Common myeloid progenitor, CD34-positive (primary cell): ENCODE data around the gene GRM4.

Source experiments
- CTCF ChIA-PET: fragments of 350-600 bp; sonication (Branson Sonifier 250); formaldehyde crosslinking; loops from one replicate; lab custom pipeline; 2021; ENCODE audit warnings: antibody characterized with exemption; lab: Charles Lee
- POLR2A ChIA-PET: fragments of 350-600 bp; sonication (Branson Sonifier 250); formaldehyde crosslinking; loops from one replicate; lab custom pipeline; 2021; ENCODE audit warnings: antibody characterized with exemption; lab: Charles Lee
- DNase-seq, 3 donors: peaks; one replicate each; pipeline versions ENCODE4 v3.0.0 to v3.0.0-alpha.2; 2013
- H3K27ac ChIP-seq, 2 experiments: 1 replicate in 1 of 2; 2 replicates in 1 of 2; pipeline ENCODE4 v1.7.0; 2013; ENCODE audit warnings: inconsistent platforms in 2 of 2, low read length in 2 of 2, mild to moderate bottlenecking in 2 of 2, low read depth in 1 of 2, moderate library complexity in 1 of 2; ENCODE audit not compliant: severe bottlenecking in 2 of 2, insufficient read depth in 1 of 2, poor library complexity in 1 of 2
- H3K27me3 ChIP-seq, 5 experiments: replicated peaks in 2 of 5; 1 replicate in 3 of 5; 2 replicates in 2 of 5; pipeline versions ENCODE4 v1.6.1 to v1.7.0; 2013; ENCODE audit warnings: low read length in 4 of 5, mild to moderate bottlenecking in 2 of 5, moderate library complexity in 2 of 5, inconsistent platforms in 1 of 5; ENCODE audit not compliant: insufficient read depth in 5 of 5, control insufficient read depth in 4 of 5
- H3K36me3 ChIP-seq, 4 experiments: 1 replicate in 2 of 4; 2 replicates in 2 of 4; pipeline versions ENCODE4 v1.6.1 to v1.7.0; 2013; ENCODE audit warnings: low read length in 3 of 4, control low read depth in 1 of 4, mild to moderate bottlenecking in 1 of 4; ENCODE audit not compliant: control insufficient read depth in 4 of 4, insufficient read depth in 4 of 4
- H3K4me1 ChIP-seq, 4 experiments: 1 replicate in 3 of 4; 2 replicates in 1 of 4; pipeline versions ENCODE4 v1.6.1 to v1.7.1; 2013; ENCODE audit warnings: low read length in 3 of 4, mild to moderate bottlenecking in 3 of 4, control low read depth in 1 of 4, inconsistent platforms in 1 of 4, moderate library complexity in 1 of 4; ENCODE audit not compliant: control insufficient read depth in 4 of 4, insufficient read depth in 4 of 4; ENCODE audit errors: control extremely low read depth in 1 of 4
- H3K4me3 ChIP-seq, 7 experiments: 1 replicate in 4 of 7; 2 replicates in 3 of 7; pipeline versions ENCODE4 v1.5.1 to v1.7.0; 2013; ENCODE audit warnings: mild to moderate bottlenecking in 7 of 7, low read length in 6 of 7, moderate library complexity in 6 of 7, inconsistent platforms in 2 of 7, low read depth in 2 of 7, control low read depth in 1 of 7; ENCODE audit not compliant: insufficient read depth in 4 of 7, control insufficient read depth in 1 of 7; ENCODE audit errors: extremely low read depth in 1 of 7
- H3K9me3 ChIP-seq, 5 experiments: 1 replicate in 4 of 5; 2 replicates in 1 of 5; pipeline versions ENCODE4 v1.6.1 to v1.7.1; 2013; ENCODE audit warnings: low read length in 4 of 5, mild to moderate bottlenecking in 2 of 5, inconsistent platforms in 1 of 5, low read depth in 1 of 5, moderate library complexity in 1 of 5; ENCODE audit not compliant: control insufficient read depth in 4 of 5, insufficient read depth in 2 of 5; ENCODE audit errors: control extremely low read depth in 1 of 5
- WGBS: methylation state at CpG from one replicate; pipeline ENCODE4 v1.1.5; 2013; ENCODE audit not compliant: insufficient coverage; 5-methylcytosine and 5-hydroxymethylcytosine counted together

GRM4 gene

DNA sequence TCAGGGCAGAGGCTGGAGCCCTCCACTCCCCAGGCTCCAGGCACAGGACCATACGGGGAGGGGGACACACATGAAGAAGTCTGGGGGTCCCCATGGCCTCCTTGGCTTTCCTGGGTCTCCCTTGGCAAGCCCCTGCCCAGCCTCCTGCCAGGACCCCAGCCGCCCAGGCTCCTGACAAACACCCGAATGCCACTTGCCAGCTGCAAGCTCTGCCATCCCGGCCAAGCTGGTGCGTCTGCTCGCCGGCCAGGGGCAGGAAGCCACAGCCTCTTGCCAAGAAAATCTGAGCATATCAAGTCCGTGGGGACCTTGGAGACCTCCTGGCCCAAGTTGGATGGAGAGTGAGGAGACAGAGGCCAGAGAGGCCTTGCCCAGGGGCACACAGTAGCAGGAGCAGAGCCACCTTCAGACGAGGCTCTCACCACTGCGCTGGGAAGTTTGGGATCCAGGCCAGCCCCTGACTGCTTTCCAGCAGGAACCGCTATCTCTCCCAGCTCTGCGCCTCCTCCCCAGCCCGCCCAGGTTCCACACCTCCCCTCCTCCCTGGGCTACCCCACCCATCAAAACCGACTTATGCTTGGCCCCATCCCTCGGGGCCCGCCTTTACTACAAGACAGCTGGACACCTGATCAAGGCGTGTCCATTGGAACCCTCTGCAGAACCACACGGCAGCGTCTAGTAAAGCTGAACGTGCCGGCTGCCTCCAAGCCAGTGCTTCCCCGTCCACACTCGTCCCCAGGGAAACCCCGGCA is 80.2 kb downstream of the GRM4 start:
- Histone ChIP-seq H3K36me3 (no peaks in the 10 kb centered on the region), H3K4me1 (no peaks in the 10 kb centered on the region), H3K9me3 (no peaks in the 10 kb centered on the region), H3K27me3 (peaks cover 0 to 42% (median 3%) of the 10 kb centered on the region in 5 experiments), H3K27ac (no peak overlapping the region), H3K4me3 (no peak overlapping the region)
- 77% methylated on average over 23 of the region's 24 CpGs for WGBS
- DNase-seq, result no peak
- CTCF ChIA-PET, result interaction anchor here (5.7 kb wide), 1 partner anchor 12 kb away, joined by 29 read pairs; no protein-coding TSS in a partner anchor
- POLR2A ChIA-PET, result no interaction called here

DNA sequence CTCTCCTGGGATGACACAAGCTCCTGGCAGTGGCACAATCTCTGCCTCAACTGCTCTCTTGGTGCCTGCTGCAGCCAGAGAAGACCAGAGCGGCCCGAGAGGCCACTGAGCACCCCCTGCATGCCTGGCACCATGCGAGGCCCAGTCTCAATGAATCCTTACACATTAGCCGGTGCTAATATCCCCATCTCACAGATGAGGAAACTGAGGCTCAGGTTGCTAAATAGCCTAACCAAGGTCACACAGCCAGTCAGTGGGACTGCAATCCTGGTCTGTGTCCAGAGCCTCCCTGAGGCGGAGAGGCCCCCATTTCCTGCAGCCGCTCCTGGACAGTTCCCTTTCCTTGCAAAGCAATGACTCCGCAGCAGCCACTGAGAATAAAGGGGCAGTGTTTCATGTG is 81.2 kb downstream of the GRM4 start:
- H3K27me3 ChIP-seq, result peaks cover 0 to 42% (median 4%) of the 10 kb centered on the region in 5 experiments
- POLR2A ChIA-PET, result no interaction called here
- CTCF ChIA-PET, result no interaction called here

DNA sequence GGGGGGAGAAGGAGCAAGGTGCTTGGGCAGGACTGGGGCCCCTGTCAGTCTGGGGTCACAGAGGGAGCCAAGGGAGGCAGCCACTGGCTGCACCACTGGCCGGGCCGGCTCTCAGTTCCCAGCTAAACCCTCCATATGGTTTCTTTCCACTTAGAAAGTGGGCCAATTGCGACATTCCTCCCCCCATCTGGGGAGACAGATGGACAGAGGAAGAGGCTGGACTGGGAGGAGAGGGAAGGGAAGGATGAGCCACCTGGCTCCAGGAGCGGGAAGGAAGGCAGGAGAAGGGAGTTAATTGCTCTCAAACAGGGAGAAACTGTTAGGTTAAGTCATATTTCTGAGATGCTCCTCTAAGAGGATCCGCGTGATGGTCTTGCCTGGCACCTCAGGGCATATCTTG is 82.2 kb downstream of the GRM4 start:
- ChIA-PET CTCF (interaction anchor here (0.7 kb wide), 1 partner anchor 36 kb away, joined by 3 read pairs; no protein-coding TSS in a partner anchor), POLR2A (interaction anchor here (0.7 kb wide), 1 partner anchor 1307 kb away, joined by 3 read pairs; no protein-coding TSS in a partner anchor)
- H3K27me3 ChIP-seq, result peaks cover 0 to 42% (median 4%) of the 10 kb centered on the region in 5 experiments
- no peak overlapping the region for H3K4me3 ChIP-seq
- no peak overlapping the region for H3K27ac ChIP-seq
- H3K9me3 ChIP-seq, result no peaks in the 10 kb centered on the region
- DNase-seq, result no peak
- no peaks in the 10 kb centered on the region for H3K36me3 ChIP-seq
- no peaks in the 10 kb centered on the region for H3K4me1 ChIP-seq
- 92% methylated on average over 3 of the region's 6 CpGs for WGBS

More for the DNA sequence above, 81.2 kb downstream of the GRM4 start:
- WGBS, result 82% methylated on average over 5 of the region's 7 CpGs
- no peak for DNase-seq
- Histone ChIP-seq H3K4me3 (no peak overlapping the region), H3K36me3 (no peaks in the 10 kb centered on the region), H3K9me3 (no peaks in the 10 kb centered on the region), H3K4me1 (no peaks in the 10 kb centered on the region), H3K27ac (no peak overlapping the region)

DNA sequence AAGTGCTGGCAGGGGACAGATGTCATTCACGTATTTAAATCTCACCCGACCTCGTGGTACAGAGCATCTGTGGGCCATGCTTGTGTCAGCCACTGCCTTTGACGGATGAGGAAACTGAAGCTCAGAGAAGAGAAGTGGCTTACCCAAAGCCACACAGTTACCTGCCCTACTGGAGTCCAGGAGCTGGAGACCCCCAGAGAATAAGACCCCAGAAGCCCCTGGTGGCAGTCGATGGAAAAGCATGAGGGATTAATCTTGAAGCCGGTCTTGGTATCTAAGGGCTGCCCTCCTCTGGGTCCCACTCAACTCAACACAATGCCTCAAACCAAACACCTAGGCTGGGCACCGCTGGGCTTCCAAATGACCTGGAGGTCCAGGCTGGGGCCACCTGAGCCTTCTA is 83.1 kb downstream of the GRM4 start:
- H3K9me3 ChIP-seq, result no peaks in the 10 kb centered on the region
- POLR2A ChIA-PET, result no interaction called here
- peaks cover 0 to 37% (median 5%) of the 10 kb centered on the region in 5 experiments for H3K27me3 ChIP-seq
- CTCF ChIA-PET, result interaction anchor here (1.0 kb wide), 1 partner anchor 9 kb away, joined by 3 read pairs; no protein-coding TSS in a partner anchor
- 88% methylated on average over 6 of the region's 7 CpGs for WGBS
- H3K4me3 ChIP-seq, result no peak overlapping the region
- no peaks in the 10 kb centered on the region for H3K4me1 ChIP-seq
- DNase-seq, result no peak
- no peak overlapping the region for H3K27ac ChIP-seq
- H3K36me3 ChIP-seq, result no peaks in the 10 kb centered on the region

DNA sequence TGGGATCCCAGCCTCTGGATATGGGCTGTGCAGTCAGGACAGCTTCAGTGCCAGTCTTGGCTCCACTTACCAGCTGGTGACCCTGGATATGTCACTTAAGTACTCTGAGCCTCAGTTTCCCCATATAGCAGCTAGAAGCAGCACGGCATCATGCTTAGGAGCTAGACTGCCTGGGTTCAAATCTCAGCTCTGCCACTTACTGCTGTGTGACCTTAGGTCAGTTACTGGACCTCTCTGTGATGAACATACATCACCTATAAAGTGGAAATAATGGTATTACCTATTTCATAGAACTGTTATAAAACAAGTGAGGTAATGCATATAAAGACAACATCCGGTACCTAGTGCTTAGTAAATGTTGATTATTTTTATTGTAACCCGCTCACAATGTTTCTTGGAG is 83.7 kb downstream of the GRM4 start:
- POLR2A ChIA-PET, result no interaction called here
- no peaks in the 10 kb centered on the region for H3K36me3 ChIP-seq
- 80% methylated on average over 1 of the region's 3 CpGs for WGBS
- H3K27ac ChIP-seq, result no peak overlapping the region
- H3K9me3 ChIP-seq, result no peaks in the 10 kb centered on the region
- H3K4me1 ChIP-seq, result no peaks in the 10 kb centered on the region
- no peak overlapping the region for H3K4me3 ChIP-seq
- CTCF ChIA-PET, result interaction anchor here (1.0 kb wide), 1 partner anchor 8 kb away, joined by 3 read pairs; no protein-coding TSS in a partner anchor
- no peak for DNase-seq
- peaks cover 0 to 33% (median 5%) of the 10 kb centered on the region in 5 experiments for H3K27me3 ChIP-seq

DNA sequence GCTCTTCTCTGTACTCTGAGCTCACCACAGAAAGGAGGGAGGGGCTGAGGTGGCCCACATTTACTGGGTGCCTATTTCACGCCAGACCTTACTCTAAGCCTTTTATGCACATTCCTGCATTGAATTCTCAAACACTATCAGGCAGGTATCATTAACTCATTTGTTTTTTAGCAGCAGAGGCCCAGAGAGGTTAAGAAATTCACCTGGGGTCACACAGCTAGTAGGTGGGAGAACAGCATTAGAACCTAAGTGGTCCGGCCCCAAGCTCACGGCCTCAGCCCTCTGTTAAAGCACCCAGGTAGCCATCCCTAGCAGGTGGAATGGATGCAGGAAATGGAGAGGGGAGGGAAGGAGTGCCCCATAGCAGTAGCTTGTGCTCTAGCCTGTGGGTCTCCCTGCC is 84.5 kb downstream of the GRM4 start:
- Histone ChIP-seq H3K4me3 (no peak overlapping the region), H3K27me3 (peaks cover 0 to 30% (median 5%) of the 10 kb centered on the region in 5 experiments), H3K36me3 (no peaks in the 10 kb centered on the region), H3K9me3 (no peaks in the 10 kb centered on the region), H3K27ac (no peak overlapping the region), H3K4me1 (no peaks in the 10 kb centered on the region)
- DNase-seq, result no peak
- ChIA-PET POLR2A (no interaction called here), CTCF (interaction anchor here (1.9 kb wide), 1 partner anchor 10 kb away, joined by 7 read pairs; no protein-coding TSS in a partner anchor)
- no CpG with 5 or more reads among the region's 3 CpGs for WGBS

DNA sequence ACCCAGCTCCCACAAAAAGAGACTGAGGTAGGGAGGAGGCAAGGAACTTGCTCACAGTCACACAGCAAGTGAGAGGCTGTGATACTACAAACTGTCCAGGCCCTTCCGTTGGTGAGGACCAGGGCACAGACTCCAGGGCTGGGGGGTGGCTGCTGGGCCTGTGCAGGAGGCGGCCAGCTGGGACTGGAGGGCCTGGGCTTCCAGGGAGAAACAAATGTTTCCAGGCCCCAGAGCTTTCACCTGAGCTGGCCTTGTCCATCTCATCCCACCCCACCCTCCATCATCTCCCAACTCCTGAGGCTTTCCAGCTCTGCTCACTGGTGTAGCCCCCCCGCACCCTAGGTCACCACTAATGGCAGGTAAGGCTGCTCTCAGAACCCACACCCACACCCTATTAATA is 86.0 kb downstream of the GRM4 start:
- no peaks in the 10 kb centered on the region for H3K36me3 ChIP-seq
- H3K4me1 ChIP-seq, result no peaks in the 10 kb centered on the region
- 100% methylated on average over 3 of the region's 3 CpGs for WGBS
- H3K27me3 ChIP-seq, result peaks cover 0 to 25% (median 5%) of the 10 kb centered on the region in 5 experiments
- no peak overlapping the region for H3K4me3 ChIP-seq
- no peaks in the 10 kb centered on the region for H3K9me3 ChIP-seq
- no peak for DNase-seq
- H3K27ac ChIP-seq, result no peak overlapping the region
- CTCF ChIA-PET, result interaction anchor here (1.2 to 1.9 kb wide), 5 partner anchors 8 to 94 kb away, joined by 3 to 7 read pairs (median 4); no protein-coding TSS in a partner anchor
- POLR2A ChIA-PET, result no interaction called here
